SK-N-SH treated with all-trans-retinoic acid at 6 μM for 48 hours (cell line): ENCODE data around the gene ILF3.

Source experiments
- ATAC-seq: fragments of 200-7000 bp; cut with Tn5 transposase; 3 replicates; pipeline ENCODE4 v1.9.1; 2020; ENCODE audit warnings: mild to moderate bottlenecking, moderate library complexity
- BACH2 ChIP-seq: fragments of 250-450 bp; sonication (Bioruptor Pico); IDR thresholded peaks from 2 replicates; pipeline ENCODE4 v1.9.0; 2021; ENCODE audit warnings: mild to moderate bottlenecking, borderline replicate concordance
- CREB5 ChIP-seq: fragments of 250-450 bp; sonication (Bioruptor Pico); IDR thresholded peaks from 2 replicates; pipeline ENCODE4 v1.5.1; 2020; ENCODE audit warnings: low read depth, mild to moderate bottlenecking, moderate library complexity
- CSRNP3 ChIP-seq: fragments of 250-450 bp; sonication (Bioruptor Pico); IDR thresholded peaks from 2 replicates; pipeline ENCODE4 v1.5.1; 2021; ENCODE audit warnings: mild to moderate bottlenecking, moderate library complexity
- ESRRG ChIP-seq: fragments of 250-450 bp; sonication (Bioruptor Pico); IDR thresholded peaks from 2 replicates; pipeline ENCODE4 v1.6.1; 2021; ENCODE audit warnings: mild to moderate bottlenecking
- GLIS3 ChIP-seq: fragments of 250-450 bp; sonication (Bioruptor Pico); IDR thresholded peaks from 2 replicates; pipeline ENCODE4 v1.5.0; 2020; ENCODE audit warnings: mild to moderate bottlenecking, moderate library complexity
- ISL1 ChIP-seq: fragments of 250-450 bp; sonication (Bioruptor Pico); IDR thresholded peaks from 2 replicates; pipeline ENCODE4 v2.1.2; 2022; ENCODE audit warnings: mild to moderate bottlenecking, moderate library complexity
- OSR1 ChIP-seq: fragments of 250-450 bp; sonication (Bioruptor Pico); IDR thresholded peaks from 2 replicates; pipeline ENCODE4 v1.8.0; 2022; ENCODE audit warnings: moderate library complexity, mild to moderate bottlenecking, inconsistent platforms
- POU6F1 ChIP-seq: fragments of 250-450 bp; sonication (Bioruptor Pico); IDR thresholded peaks from 2 replicates; pipeline ENCODE4 v1.8.0; 2021; ENCODE audit warnings: low read depth, mild to moderate bottlenecking, moderate library complexity, borderline replicate concordance
- PPARA ChIP-seq: fragments of 250-450 bp; sonication (Bioruptor Pico); IDR thresholded peaks from 2 replicates; pipeline ENCODE4 v1.5.0; 2020; ENCODE audit warnings: mild to moderate bottlenecking, borderline replicate concordance
- RARB ChIP-seq: fragments of 250-450 bp; sonication (Bioruptor Pico); IDR thresholded peaks from 2 replicates; pipeline ENCODE4 v1.8.0; 2021; ENCODE audit warnings: mild to moderate bottlenecking, moderate library complexity
- TCF4 ChIP-seq: fragments of 250-450 bp; sonication (Bioruptor Pico); IDR thresholded peaks from 2 replicates; pipeline ENCODE4 v1.8.0; 2021; ENCODE audit warnings: mild to moderate bottlenecking, moderate library complexity, borderline replicate concordance
- TOX ChIP-seq: fragments of 250-450 bp; sonication (Bioruptor Pico); IDR thresholded peaks from 2 replicates; pipeline ENCODE4 v1.8.0; 2021; ENCODE audit warnings: mild to moderate bottlenecking, moderate library complexity, borderline replicate concordance
- TSHZ2 ChIP-seq: fragments of 250-450 bp; sonication (Bioruptor Pico); IDR thresholded peaks from 2 replicates; pipeline ENCODE4 v1.5.0; 2020; ENCODE audit warnings: mild to moderate bottlenecking, moderate library complexity
- ZC3H10 ChIP-seq: fragments of 250-450 bp; sonication (Bioruptor Pico); IDR thresholded peaks from 2 replicates; pipeline ENCODE4 v1.5.1; 2021; ENCODE audit warnings: mild to moderate bottlenecking, moderate library complexity
- ZFP30 ChIP-seq: fragments of 450-650 bp; formaldehyde crosslinking; IDR thresholded peaks from 2 replicates; pipeline ENCODE4 v1.5.0; 2022; ENCODE audit warnings: mild to moderate bottlenecking, moderate library complexity
- ZNF565 ChIP-seq: fragments of 450-650 bp; formaldehyde crosslinking; conservative IDR thresholded peaks from 2 replicates; pipeline ENCODE4 v1.5.0; 2020; ENCODE audit warnings: low read depth, mild to moderate bottlenecking, moderate library complexity
- ZNF70 ChIP-seq: fragments of 450-650 bp; formaldehyde crosslinking; IDR thresholded peaks from 2 replicates; pipeline ENCODE4 v1.5.0; 2020; ENCODE audit warnings: mild to moderate bottlenecking, moderate library complexity
- ZNF8 ChIP-seq: fragments of 450-650 bp; formaldehyde crosslinking; IDR thresholded peaks from 2 replicates; pipeline ENCODE4 v1.5.0; 2020; ENCODE audit warnings: mild to moderate bottlenecking, moderate library complexity

The ILF3 gene

GRCh38 chr19:10694706-10695307, 40.7 kb downstream of the ILF3 start:
- peak; percentile 3 for ATAC-seq
- no peak for TF ChIP-seq TCF4 (CRISPR knock-in tag)
- no peak for TF ChIP-seq PPARA (CRISPR knock-in tag)
- TF ChIP-seq POU6F1 (CRISPR knock-in tag), result no peak
- TF ChIP-seq ESRRG (CRISPR knock-in tag), result no peak
- TF ChIP-seq ZFP30 (CRISPR knock-in tag), result no peak
- TF ChIP-seq BACH2 (CRISPR knock-in tag), result no peak
- TF ChIP-seq ISL1 (CRISPR knock-in tag), result no peak
- TF ChIP-seq TSHZ2 (CRISPR knock-in tag), result no peak
- no peak for TF ChIP-seq GLIS3 (CRISPR knock-in tag)
- TF ChIP-seq TOX (CRISPR knock-in tag), result no peak

- ATAC-seq, result peak; percentile 92
- TF ChIP-seq ESRRG (CRISPR knock-in tag) (no peak), ZNF565 (CRISPR knock-in tag) (no peak), ZNF8 (no peak), RARB (no peak), ZNF70 (CRISPR knock-in tag) (no peak), POU6F1 (CRISPR knock-in tag) (no peak), OSR1 (CRISPR knock-in tag) (no peak), ZFP30 (CRISPR knock-in tag) (no peak), ZC3H10 (no peak), CSRNP3 (CRISPR knock-in tag) (no peak), CREB5 (CRISPR knock-in tag) (no peak)
Measured at GRCh38 chr19:10695401-10696398, 41.6 kb downstream of the ILF3 start.

DNA sequence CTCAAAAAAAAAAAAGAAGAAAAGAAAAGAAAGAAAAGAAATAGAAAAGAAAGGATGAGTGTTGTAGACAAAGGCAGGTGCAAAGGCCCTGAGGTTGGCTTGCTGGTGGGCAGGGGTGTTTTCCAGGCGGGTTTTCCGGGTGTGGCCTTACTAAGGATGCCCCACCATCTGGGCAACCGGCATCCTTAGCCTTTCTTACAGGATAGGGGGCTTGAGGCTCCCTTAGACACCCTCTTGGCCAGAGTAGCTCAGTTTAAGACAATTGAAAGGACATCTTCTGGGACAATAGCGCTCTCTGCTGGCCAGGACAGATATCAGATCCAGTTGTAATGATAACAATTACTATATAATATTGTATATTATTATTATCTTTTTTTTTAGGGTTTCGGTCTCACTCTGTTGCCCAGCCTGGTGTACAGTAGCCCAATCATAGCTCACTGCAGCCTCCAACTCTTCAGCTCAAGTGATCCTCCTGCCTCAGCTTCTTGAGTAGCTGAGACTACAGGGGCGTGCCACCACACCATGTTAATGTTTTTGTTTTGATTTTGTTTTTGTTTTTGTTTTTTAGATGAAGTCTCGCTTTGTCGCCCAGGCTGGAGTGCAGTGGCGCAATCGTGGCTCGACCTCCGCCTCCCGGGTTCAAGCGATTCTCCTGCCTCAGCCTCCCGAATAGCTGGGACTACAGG, 45.6 kb downstream of the ILF3 start:
- TF ChIP-seq ESRRG (CRISPR knock-in tag) (no peak), BACH2 (CRISPR knock-in tag) (no peak)
- ATAC-seq, result no peak
